ENCODE measurements around the gene ADAMTS12.
"Not testable (repeated sequence)": the region's sequence is repeated elsewhere in the genome, so short reads cannot be mapped to it uniquely, and the experiment has no call there.

ADAMTS12 gene

GRCh38 chr5:33903118-33903517 is 11.3 kb upstream of the ADAMTS12 start:
- DNase-seq, result no peak

DNA sequence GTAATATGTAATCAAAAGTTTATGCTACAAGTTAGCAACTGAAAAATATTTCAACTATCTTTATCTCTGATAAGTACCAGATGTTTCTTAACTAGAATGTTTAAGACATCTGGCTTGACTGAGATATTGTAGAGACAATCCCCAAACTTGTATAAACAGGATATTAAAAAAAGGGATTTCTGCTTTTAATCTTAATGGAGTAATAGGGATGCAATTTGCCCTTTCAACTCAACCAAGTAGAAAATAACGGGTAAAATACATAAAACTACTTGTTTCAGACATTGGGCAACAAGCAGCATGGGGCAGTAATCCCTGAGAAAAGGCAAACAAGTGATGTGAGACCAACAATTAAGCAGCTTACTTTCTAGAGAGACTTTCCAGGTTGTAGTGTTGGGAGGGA is 9.4 kb upstream of the ADAMTS12 start:
- no peak for DNase-seq

GRCh38 chr5:33894566-33894965 is 2.8 kb upstream of the ADAMTS12 start:
- no peak for DNase-seq

GRCh38 chr5:33892620-33893137 is 889 bp upstream of the ADAMTS12 start:
- no peak for DNase-seq

DNA sequence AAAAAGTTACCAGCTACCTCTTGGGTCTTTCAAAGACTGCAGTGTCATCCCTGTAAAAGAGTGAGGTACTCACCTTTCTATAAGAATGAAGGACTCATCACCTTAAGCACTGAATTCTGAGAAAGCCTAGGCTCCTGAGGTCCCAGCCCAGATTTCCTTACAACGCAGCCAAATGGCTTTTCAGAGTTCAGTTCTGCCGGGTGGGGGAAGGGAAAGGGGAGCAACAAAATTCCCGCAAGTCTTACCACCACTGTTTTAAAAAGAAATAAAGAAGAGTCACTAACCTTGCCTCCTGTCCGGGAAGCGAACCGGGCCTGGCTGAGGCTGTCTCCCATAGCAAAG is 373 bp downstream of the ADAMTS12 start:
- DNase-seq, result no peak

- no peak for DNase-seq
Measured at GRCh38 chr5:33890131-33891032, 1.4 kb downstream of the ADAMTS12 start.

DNA sequence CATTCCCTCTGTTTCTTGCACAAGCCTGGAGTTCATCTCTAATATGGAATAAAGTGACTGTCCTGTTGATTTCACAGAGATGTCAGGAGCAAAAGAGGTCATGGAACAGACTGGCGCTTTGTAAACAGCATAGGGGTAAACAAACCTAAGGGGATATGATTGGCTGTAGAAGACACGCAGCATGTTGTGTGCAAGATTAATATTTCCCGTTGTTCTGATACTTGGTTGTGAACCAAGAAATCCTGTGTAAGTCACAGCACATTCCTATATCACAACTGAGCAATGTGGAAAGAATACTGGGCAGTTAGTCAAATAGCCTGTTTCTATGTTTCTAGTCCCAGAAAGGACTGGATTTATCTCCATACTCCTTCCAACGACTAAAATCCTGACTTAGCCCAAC is 3.2 kb downstream of the ADAMTS12 start:
- no peak for DNase-seq

- DNase-seq, result no peak
Measured at GRCh38 chr5:33887268-33887667, 4.5 kb downstream of the ADAMTS12 start.

- no peak for DNase-seq
Measured at GRCh38 chr5:33886283-33886682, 5.5 kb downstream of the ADAMTS12 start.

DNA sequence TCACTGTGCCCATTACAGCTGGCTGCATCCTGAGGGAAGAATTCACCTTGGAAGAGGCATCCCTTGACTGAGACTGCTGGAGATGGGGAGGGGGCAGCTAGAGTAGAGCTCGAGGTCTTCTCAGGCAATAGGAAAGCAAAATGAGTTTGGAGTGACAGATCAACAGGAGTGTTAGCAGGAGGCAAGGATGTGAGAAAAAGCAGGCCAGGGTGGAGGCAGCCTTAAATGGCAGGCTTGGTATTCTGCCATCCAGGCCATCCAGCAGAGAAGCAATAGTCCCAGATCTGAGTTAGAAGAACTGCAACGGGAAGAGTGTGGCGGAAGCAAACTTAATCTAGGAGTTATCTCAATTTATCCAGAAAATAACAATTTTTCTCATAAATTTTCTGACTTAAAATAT is 6.1 kb downstream of the ADAMTS12 start:
- no peak for DNase-seq

- no peak for DNase-seq
Measured at GRCh38 chr5:33883482-33883881, 8.3 kb downstream of the ADAMTS12 start.

DNA sequence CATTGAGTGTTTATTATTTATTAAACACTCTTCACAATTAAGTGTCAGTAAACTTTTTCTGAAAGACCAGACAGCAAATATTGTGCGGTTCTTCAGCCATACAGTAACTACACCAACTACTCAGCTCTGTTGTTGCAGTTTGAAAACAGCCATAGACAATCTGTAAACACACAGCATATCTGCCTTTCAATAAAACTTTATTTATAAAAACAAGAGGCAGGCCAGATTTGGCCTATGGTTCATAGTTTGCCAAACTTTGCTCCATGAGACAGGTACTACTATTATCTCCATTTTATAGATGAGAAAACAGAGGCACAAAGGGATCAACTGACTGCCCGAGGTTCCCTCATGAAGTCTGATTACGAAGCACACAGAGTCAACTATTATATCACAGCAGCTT is 11.5 kb downstream of the ADAMTS12 start:
- DNase-seq, result no peak

DNA sequence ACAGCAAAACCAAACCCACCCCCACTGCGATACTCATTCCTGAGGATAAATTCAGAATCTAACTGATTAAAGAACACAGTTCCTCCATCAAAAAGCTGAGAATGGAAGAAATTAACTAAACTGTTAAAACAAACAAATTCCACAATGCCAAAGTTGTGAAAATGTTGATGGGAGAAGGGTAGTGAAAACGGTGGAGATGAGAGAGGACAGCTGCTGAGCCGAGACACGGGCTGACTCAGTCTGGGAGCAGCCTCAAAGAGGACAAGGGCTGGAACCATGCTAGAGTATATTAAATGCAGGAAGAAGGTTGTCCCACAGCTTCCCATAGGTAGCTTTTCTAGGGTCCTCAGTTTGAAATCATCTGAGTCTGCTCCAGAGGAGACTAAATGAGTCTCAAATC is 14.3 kb downstream of the ADAMTS12 start:
- no peak for DNase-seq

GRCh38 chr5:33867241-33867640 is 24.5 kb downstream of the ADAMTS12 start:
- DNase-seq, result no peak

DNA sequence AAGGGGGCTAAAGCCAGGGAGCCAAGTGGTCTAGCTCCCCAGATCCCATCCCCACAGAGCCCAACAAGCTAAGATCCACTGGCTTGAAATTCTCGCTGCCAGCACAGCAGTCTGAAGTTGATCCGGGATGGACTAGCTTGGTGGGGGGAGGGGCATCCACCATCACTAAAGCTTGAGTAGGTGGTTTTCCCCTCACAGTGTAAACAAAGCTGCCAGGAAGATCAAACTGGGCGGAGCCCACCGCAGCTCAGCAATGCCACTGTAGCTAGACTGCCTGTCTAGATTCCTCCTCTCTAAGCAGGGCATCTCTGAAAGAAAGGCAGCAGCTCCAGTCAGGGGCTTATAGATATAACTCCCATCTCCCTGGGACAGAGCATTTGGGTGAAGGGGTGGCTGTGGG is 32.6 kb downstream of the ADAMTS12 start:
- DNase-seq, result not testable (repeated sequence)

GRCh38 chr5:33857037-33857436 is 34.8 kb downstream of the ADAMTS12 start:
- DNase-seq, result no peak

DNA sequence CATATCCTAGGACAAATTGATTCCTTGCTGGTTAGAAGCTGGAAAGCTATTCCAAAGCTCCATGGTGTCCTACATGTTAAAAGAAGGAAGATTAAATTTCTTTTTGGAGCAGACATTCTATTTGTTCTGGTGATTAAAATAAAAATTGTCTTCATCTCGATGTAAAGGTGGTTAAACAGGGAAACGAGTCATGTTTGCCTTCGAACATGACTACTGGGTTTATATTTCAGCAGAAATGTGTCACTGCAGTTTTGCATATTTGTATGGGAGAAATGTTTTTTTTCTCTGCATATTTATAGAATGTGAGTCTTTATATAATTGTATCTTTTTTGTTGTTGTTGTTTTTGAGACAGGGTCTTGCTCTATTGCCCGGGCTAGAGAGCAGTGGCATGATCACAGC is 36.4 kb downstream of the ADAMTS12 start:
- no peak for DNase-seq

- no peak for DNase-seq
Measured at GRCh38 chr5:33854733-33855151, 37.0 kb downstream of the ADAMTS12 start.

DNA sequence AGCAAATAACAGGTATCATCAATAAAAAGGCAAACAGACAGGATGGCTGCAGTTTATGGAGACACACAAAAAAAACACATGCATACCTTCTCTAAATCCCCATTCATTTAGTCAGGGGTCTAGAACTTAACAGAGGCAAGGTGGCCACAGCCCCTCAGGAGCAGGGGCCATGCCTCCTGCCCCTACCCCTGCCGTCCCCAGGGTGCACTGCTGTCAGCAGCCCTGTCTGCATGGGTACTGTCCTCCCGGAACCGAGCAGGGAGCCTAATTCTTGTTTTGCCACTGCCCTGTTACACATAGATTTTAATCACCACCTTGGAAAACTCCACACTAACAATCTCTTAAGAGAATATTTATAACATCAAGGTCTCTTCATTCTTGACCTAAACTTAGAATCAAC is 39.0 kb downstream of the ADAMTS12 start:
- no peak for DNase-seq

- no peak for DNase-seq
Measured at GRCh38 chr5:33852319-33852718, 39.5 kb downstream of the ADAMTS12 start.

DNA sequence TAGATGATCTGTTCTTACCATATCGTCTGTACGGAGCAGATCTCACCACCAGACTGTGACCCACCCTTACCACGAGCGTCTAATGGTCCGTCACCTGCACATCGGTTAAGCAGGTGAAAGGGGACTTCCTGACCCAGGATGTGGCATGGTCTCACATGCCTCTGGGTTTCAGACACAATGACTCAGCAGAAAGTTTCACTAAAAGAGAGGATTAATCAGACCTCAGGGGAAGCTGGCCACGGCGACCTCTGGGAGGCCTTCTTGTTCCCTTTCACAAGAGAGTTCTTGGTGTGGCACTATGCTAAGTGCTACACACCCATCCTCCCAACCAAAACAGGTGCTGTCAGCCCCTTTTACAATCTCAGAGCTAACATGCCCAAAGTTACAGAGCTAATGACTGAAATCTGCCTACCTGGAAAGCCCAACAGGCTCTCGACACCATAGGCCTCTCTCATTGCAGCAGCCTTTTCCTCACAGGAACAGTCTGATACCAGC is 41.6 kb downstream of the ADAMTS12 start:
- no peak for DNase-seq

- no peak for DNase-seq
Measured at GRCh38 chr5:33848554-33848953, 43.2 kb downstream of the ADAMTS12 start.

GRCh38 chr5:33846851-33847250 is 44.9 kb downstream of the ADAMTS12 start:
- no peak for DNase-seq

Measured in amygdala (tissue), 56 donors.